ENCODE data around the gene HOXD11.

GRCh38 chr2:176066645-176067588 lies 40.2 kb upstream of the HOXD11 start:
- TF ChIP-seq, protein P1, sequence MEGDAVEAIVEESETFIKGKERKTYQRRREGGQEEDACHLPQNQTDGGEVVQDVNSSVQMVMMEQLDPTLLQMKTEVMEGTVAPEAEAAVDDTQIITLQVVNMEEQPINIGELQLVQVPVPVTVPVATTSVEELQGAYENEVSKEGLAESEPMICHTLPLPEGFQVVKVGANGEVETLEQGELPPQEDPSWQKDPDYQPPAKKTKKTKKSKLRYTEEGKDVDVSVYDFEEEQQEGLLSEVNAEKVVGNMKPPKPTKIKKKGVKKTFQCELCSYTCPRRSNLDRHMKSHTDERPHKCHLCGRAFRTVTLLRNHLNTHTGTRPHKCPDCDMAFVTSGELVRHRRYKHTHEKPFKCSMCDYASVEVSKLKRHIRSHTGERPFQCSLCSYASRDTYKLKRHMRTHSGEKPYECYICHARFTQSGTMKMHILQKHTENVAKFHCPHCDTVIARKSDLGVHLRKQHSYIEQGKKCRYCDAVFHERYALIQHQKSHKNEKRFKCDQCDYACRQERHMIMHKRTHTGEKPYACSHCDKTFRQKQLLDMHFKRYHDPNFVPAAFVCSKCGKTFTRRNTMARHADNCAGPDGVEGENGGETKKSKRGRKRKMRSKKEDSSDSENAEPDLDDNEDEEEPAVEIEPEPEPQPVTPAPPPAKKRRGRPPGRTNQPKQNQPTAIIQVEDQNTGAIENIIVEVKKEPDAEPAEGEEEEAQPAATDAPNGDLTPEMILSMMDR (IDR thresholded peaks at IDR 0.05) = no peak
- TF ChIP-seq POLR2A (IDR thresholded peaks at IDR 0.05) = no peak
